GM23338 (cell line): Measurements from ENCODE around the gene MYL5. TPM values are rescaled to one million over a fixed set of nuclear protein-coding genes. Genes with fewer than 3 reads are reported as not detected.

ENCODE experiments used
- ATAC-seq: fragments of 200-7000 bp; cut with Tn5 transposase; 3 replicates; pipeline ENCODE4 v1.9.1; 2020
- DNase-seq: peaks from one replicate; pipeline ENCODE4 v3.0.0-alpha.2; 2015; ENCODE audit warnings: low spot score
- H2AFZ ChIP-seq: fragments of 200-600 bp; sonication (generic); 2 replicates; pipeline ENCODE4 v1.8.0; 2016; ENCODE audit warnings: antibody characterized with exemption, mild to moderate bottlenecking, moderate library complexity
- H3F3A ChIP-seq: fragments of 200-600 bp; sonication (generic); replicated peaks from 2 replicates; pipeline ENCODE4 v1.8.0; 2017; ENCODE audit warnings: antibody characterized with exemption, mixed run types, low read depth
- H3K27ac ChIP-seq: fragments of 200-600 bp; sonication (generic); 2 replicates; pipeline ENCODE4 v1.6.1; 2016; ENCODE audit warnings: low read depth
- H3K27me3 ChIP-seq: fragments of 200-600 bp; sonication (generic); 2 replicates; pipeline ENCODE4 v1.8.0; 2016; ENCODE audit warnings: mild to moderate bottlenecking, mixed run types, moderate library complexity; ENCODE audit not compliant: insufficient read depth
- H3K36me3 ChIP-seq: fragments of 200-600 bp; sonication (generic); 2 replicates; pipeline ENCODE4 v1.8.0; 2016; ENCODE audit warnings: mild to moderate bottlenecking; ENCODE audit not compliant: insufficient read depth
- H3K4me1 ChIP-seq: fragments of 200-600 bp; sonication (generic); 2 replicates; pipeline ENCODE4 v1.8.0; 2016; ENCODE audit warnings: mild to moderate bottlenecking, moderate library complexity; ENCODE audit not compliant: insufficient read depth
- H3K4me2 ChIP-seq: fragments of 200-600 bp; sonication (generic); 2 replicates; pipeline ENCODE4 v1.7.1; 2017; ENCODE audit warnings: mixed run types
- H3K4me3 ChIP-seq: fragments of 200-600 bp; sonication (generic); 2 replicates; pipeline ENCODE4 v1.6.1; 2016; ENCODE audit warnings: mixed run types
- H3K79me2 ChIP-seq: fragments of 200-600 bp; sonication (generic); replicated peaks from 2 replicates; pipeline ENCODE4 v1.8.0; 2017; ENCODE audit warnings: mild to moderate bottlenecking; ENCODE audit not compliant: insufficient read depth
- H3K9me2 ChIP-seq: fragments of 200-600 bp; sonication (generic); 2 replicates; pipeline ENCODE4 v1.8.0; 2017; ENCODE audit not compliant: insufficient read depth
- H4K20me1 ChIP-seq: fragments of 200-600 bp; sonication (generic); replicated peaks from 2 replicates; pipeline ENCODE4 v1.8.0; 2017; ENCODE audit warnings: mild to moderate bottlenecking; ENCODE audit not compliant: insufficient read depth
- H3K27ac Mint-ChIP-seq: 2 replicates; pipeline ENCODE4 v1.8.0; 2020; ENCODE audit warnings: inconsistent platforms, mild to moderate bottlenecking, moderate library complexity, mixed read lengths
- H3K27me3 Mint-ChIP-seq: 3 replicates; pipeline ENCODE4 v1.8.0; 2022; ENCODE audit warnings: low read depth, mild to moderate bottlenecking, moderate library complexity, mixed read lengths, inconsistent platforms; ENCODE audit not compliant: insufficient read depth, poor library complexity
- H3K36me3 Mint-ChIP-seq: 3 replicates; pipeline ENCODE4 v1.8.0; 2021; ENCODE audit warnings: low read depth, mild to moderate bottlenecking, inconsistent platforms, moderate library complexity, mixed read lengths
- H3K4me1 Mint-ChIP-seq: 3 replicates; pipeline ENCODE4 v1.8.0; 2020; ENCODE audit warnings: mild to moderate bottlenecking, inconsistent platforms, mixed read lengths
- H3K4me3 Mint-ChIP-seq: 3 replicates; pipeline ENCODE4 v1.8.0; 2021; ENCODE audit warnings: moderate library complexity, mild to moderate bottlenecking, inconsistent platforms, mixed read lengths
- H3K9me3 Mint-ChIP-seq: 3 replicates; pipeline ENCODE4 v1.8.0; 2020; ENCODE audit warnings: moderate library complexity, mild to moderate bottlenecking, inconsistent platforms, mixed read lengths
- CTCF ChIP-seq, 2 experiments: fragments of 200-600 bp in 1 of 2; sonication (generic) in 1 of 2; conservative IDR thresholded peaks; 2 replicates each; pipeline versions ENCODE4 v1.5.1 to v1.6.1; 2016 to 2017; ENCODE audit warnings: antibody characterized with exemption in 2 of 2, low read depth in 2 of 2, mild to moderate bottlenecking in 2 of 2, moderate library complexity in 1 of 2
- EZH2 ChIP-seq: fragments of 200-600 bp; sonication (generic); IDR thresholded peaks from one replicate; pipeline ENCODE4 v1.8.0; 2017; ENCODE audit warnings: antibody characterized with exemption, mild to moderate bottlenecking, low read depth; ENCODE audit not compliant: unreplicated experiment
- EZH2phosphoT487 ChIP-seq: fragments of 200-600 bp; sonication (generic); IDR thresholded peaks from one replicate; pipeline ENCODE4 v1.8.1; 2018; ENCODE audit warnings: antibody characterized with exemption; ENCODE audit not compliant: unreplicated experiment
- NANOG ChIP-seq: IDR thresholded peaks from 2 replicates; pipeline ENCODE4 v1.6.1; 2016; ENCODE audit warnings: antibody characterized with exemption, borderline replicate concordance
- ZNF462 ChIP-seq: fragments of 250-450 bp; sonication (Bioruptor Pico); IDR thresholded peaks from 2 replicates; pipeline ENCODE4 v1.5.0; 2020; ENCODE audit warnings: mild to moderate bottlenecking, moderate library complexity
- polyA plus RNA-seq: library from polyadenylated mRNA; unstranded; fragments of >200 nt; fragmentation: Nextera tagmentation; extraction: Ambion mirVana; gene quantifications from 2 replicates; pipeline ENCODE4 v1.2.1, GENCODE V29; 2016
- total RNA-seq: library from RNA; depleted of rRNA; stranded (reverse); fragments of >200 nt; shearing (Covaris generic); gene quantifications from 2 replicates; pipeline ENCODE4 v1.2.3, GENCODE V29; 2014

The MYL5 gene
- total and polyA plus RNA-seq, 2 experiments from 2014 or later = 3.0 to 4.4 TPM

GRCh38 chr4:681736-682451 lies 7.6 kb downstream of the MYL5 start (continued):
- no peak for TF ChIP-seq ZNF462 (CRISPR knock-in tag)

- H2AFZ ChIP-seq = no peak overlapping the region
- H3K27ac Mint-ChIP-seq = no peak overlapping the region
- peaks cover 3% of the 10 kb centered on the region; the same call in 2 of the 3 replicates for H3K9me3 Mint-ChIP-seq
- H3K79me2 ChIP-seq = no peaks in the 10 kb centered on the region
- no peaks in the 10 kb centered on the region; the same call in 2 of the 3 replicates for H3K36me3 Mint-ChIP-seq
- no peaks in the 10 kb centered on the region for H4K20me1 ChIP-seq
- H3K27ac ChIP-seq = no peak overlapping the region
- H3K4me3 Mint-ChIP-seq = no peak overlapping the region
- no peaks in the 10 kb centered on the region for H3K27me3 ChIP-seq
- peaks cover 9% of the 10 kb centered on the region for H3K4me1 Mint-ChIP-seq
- H3K4me1 ChIP-seq = no peaks in the 10 kb centered on the region
- H3K4me3 ChIP-seq = no peak overlapping the region
- no peaks in the 10 kb centered on the region for H3K9me2 ChIP-seq
- H3F3A ChIP-seq = peaks cover 7% of the 10 kb centered on the region; the same call in 1 of the 2 replicates
- DNase-seq (no peak), ATAC-seq (no peak)
- no peak overlapping the region for H3K4me2 ChIP-seq
- H3K36me3 ChIP-seq = no peaks in the 10 kb centered on the region
- peaks cover 16% of the 10 kb centered on the region for H3K27me3 Mint-ChIP-seq
- TF ChIP-seq ZNF462 (CRISPR knock-in tag) (no peak), NANOG (no peak), EZH2 (no peak), CTCF (conservative IDR thresholded peaks at IDR 0.05; ENCODE audit: low read depth in 2 of 2) (no peak), EZH2phosphoT487 (no peak)
Observed at GRCh38 chr4:682490-683172, 8.3 kb downstream of the MYL5 start.
